ENCODE results near the gene GXYLT2.

Gene GXYLT2

GRCh38 chr3:72887343-72887704 lies 522 bp upstream of the GXYLT2 start:
- Mint-ChIP-seq H3K4me1 (peaks cover 7 to 9% of the 10 kb centered on the region in 2 donors), H3K27ac (peak overlapping the region; percentile 48), H3K36me3 (peaks cover 0 to 4% of the 10 kb centered on the region in 2 donors), H3K9me3 (peaks cover 0 to 7% of the 10 kb centered on the region in 2 donors), H3K4me3 (peak overlapping the region; percentile 74 to 75), H3K27me3 (peaks cover 50 to 70% of the 10 kb centered on the region in 2 donors)
- ATAC-seq (replicated peaks) (no peak), DNase-seq (no peak)

GRCh38 chr3:72888546-72889309 lies 882 bp downstream of the GXYLT2 start:
- Mint-ChIP-seq H3K27me3 (peaks cover 58 to 83% of the 10 kb centered on the region in 2 donors), H3K27ac (no peak overlapping the region), H3K4me3 (peak overlapping the region; percentile 41 to 59), H3K36me3 (peaks cover 0 to 4% of the 10 kb centered on the region in 2 donors), H3K9me3 (peaks cover 0 to 4% of the 10 kb centered on the region in 2 donors), H3K4me1 (peaks cover 7 to 9% of the 10 kb centered on the region in 2 donors)
- ATAC-seq (replicated peaks) = no peak
- no peak for DNase-seq

GRCh38 chr3:72889310-72890165 lies 1.7 kb downstream of the GXYLT2 start:
- no peak overlapping the region for H3K27ac Mint-ChIP-seq
- peaks cover 7 to 9% of the 10 kb centered on the region in 2 donors for H3K4me1 Mint-ChIP-seq
- DNase-seq (no peak), ATAC-seq (replicated peaks) (no peak)
- no peak overlapping the region for H3K4me3 Mint-ChIP-seq
- H3K36me3 Mint-ChIP-seq = peaks cover 0 to 4% of the 10 kb centered on the region in 2 donors
- no peaks in the 10 kb centered on the region for H3K9me3 Mint-ChIP-seq
- peaks cover 53 to 80% of the 10 kb centered on the region in 2 donors for H3K27me3 Mint-ChIP-seq

GRCh38 chr3:72890166-72890925 lies 2.5 kb downstream of the GXYLT2 start:
- Mint-ChIP-seq H3K9me3 (no peaks in the 10 kb centered on the region), H3K27ac (no peak overlapping the region), H3K27me3 (peaks cover 50 to 79% of the 10 kb centered on the region in 2 donors), H3K4me1 (peaks cover 7 to 9% of the 10 kb centered on the region in 2 donors), H3K4me3 (no peak overlapping the region), H3K36me3 (peaks cover 0 to 4% of the 10 kb centered on the region in 2 donors)
- ATAC-seq (replicated peaks) (no peak), DNase-seq (no peak)

GRCh38 chr3:72891053-72891855 lies 3.4 kb downstream of the GXYLT2 start:
- Mint-ChIP-seq H3K4me3 (no peak overlapping the region), H3K36me3 (peaks cover 0 to 4% of the 10 kb centered on the region in 2 donors), H3K27ac (no peak overlapping the region), H3K9me3 (no peaks in the 10 kb centered on the region), H3K4me1 (peaks cover 7 to 9% of the 10 kb centered on the region in 2 donors), H3K27me3 (peaks cover 40 to 70% of the 10 kb centered on the region in 2 donors)
- no peak for DNase-seq
- ATAC-seq (replicated peaks) = no peak

- Mint-ChIP-seq H3K9me3 (no peaks in the 10 kb centered on the region), H3K27ac (no peak overlapping the region), H3K36me3 (peaks cover 0 to 4% of the 10 kb centered on the region in 2 donors), H3K4me1 (peaks cover 6 to 7% of the 10 kb centered on the region in 2 donors), H3K4me3 (no peak overlapping the region), H3K27me3 (peaks cover 35 to 60% of the 10 kb centered on the region in 2 donors)
- DNase-seq (no peak), ATAC-seq (replicated peaks) (no peak)
Measured at GRCh38 chr3:72892081-72892775, 4.4 kb downstream of the GXYLT2 start.

GRCh38 chr3:72892870-72893269 lies 5.0 kb downstream of the GXYLT2 start:
- peaks cover 29 to 54% of the 10 kb centered on the region in 2 donors for H3K27me3 Mint-ChIP-seq
- no peaks in the 10 kb centered on the region for H3K36me3 Mint-ChIP-seq
- DNase-seq (no peak), ATAC-seq (replicated peaks) (no peak)
- no peak overlapping the region for H3K27ac Mint-ChIP-seq
- no peaks in the 10 kb centered on the region for H3K9me3 Mint-ChIP-seq
- peaks cover 0 to under 1% of the 10 kb centered on the region in 2 donors for H3K4me1 Mint-ChIP-seq
- H3K4me3 Mint-ChIP-seq = no peak overlapping the region

GRCh38 chr3:72894976-72895552 lies 7.2 kb downstream of the GXYLT2 start:
- no peaks in the 10 kb centered on the region for H3K9me3 Mint-ChIP-seq
- no peaks in the 10 kb centered on the region for H3K4me1 Mint-ChIP-seq
- H3K36me3 Mint-ChIP-seq = no peaks in the 10 kb centered on the region
- DNase-seq (no peak), ATAC-seq (replicated peaks) (no peak)
- no peak overlapping the region for H3K27ac Mint-ChIP-seq
- peaks cover 27 to 39% of the 10 kb centered on the region in 2 donors for H3K27me3 Mint-ChIP-seq
- no peak overlapping the region for H3K4me3 Mint-ChIP-seq

GRCh38 chr3:72896996-72897757 lies 9.3 kb downstream of the GXYLT2 start:
- no peaks in the 10 kb centered on the region for H3K4me1 Mint-ChIP-seq
- no peak overlapping the region for H3K27ac Mint-ChIP-seq
- ATAC-seq (replicated peaks) (no peak), DNase-seq (no peak)
- H3K9me3 Mint-ChIP-seq = no peaks in the 10 kb centered on the region
- no peak overlapping the region for H3K4me3 Mint-ChIP-seq
- peaks cover 19 to 21% of the 10 kb centered on the region in 2 donors for H3K27me3 Mint-ChIP-seq
- peaks cover 0 to 1% of the 10 kb centered on the region in 2 donors for H3K36me3 Mint-ChIP-seq

GRCh38 chr3:72897758-72898007 lies 9.8 kb downstream of the GXYLT2 start:
- Mint-ChIP-seq H3K4me1 (no peaks in the 10 kb centered on the region), H3K27me3 (peaks cover 16 to 19% of the 10 kb centered on the region in 2 donors), H3K36me3 (peaks cover 0 to 1% of the 10 kb centered on the region in 2 donors), H3K4me3 (no peak overlapping the region), H3K27ac (no peak overlapping the region), H3K9me3 (no peaks in the 10 kb centered on the region)
- DNase-seq (no peak), ATAC-seq (replicated peaks) (no peak)

- Mint-ChIP-seq H3K9me3 (no peaks in the 10 kb centered on the region), H3K4me1 (no peaks in the 10 kb centered on the region), H3K36me3 (peaks cover 0 to 1% of the 10 kb centered on the region in 2 donors), H3K27ac (no peak overlapping the region), H3K4me3 (no peak overlapping the region), H3K27me3 (peaks cover 10 to 18% of the 10 kb centered on the region in 2 donors)
- DNase-seq = no peak
- ATAC-seq (replicated peaks) = no peak
Measured at GRCh38 chr3:72899349-72899765, 11.5 kb downstream of the GXYLT2 start.

GRCh38 chr3:72900048-72900447 lies 12.2 kb downstream of the GXYLT2 start:
- Mint-ChIP-seq H3K36me3 (peaks cover 0 to 1% of the 10 kb centered on the region in 2 donors), H3K27ac (no peak overlapping the region), H3K9me3 (no peaks in the 10 kb centered on the region), H3K27me3 (peaks cover 10 to 11% of the 10 kb centered on the region in 2 donors), H3K4me3 (no peak overlapping the region), H3K4me1 (no peaks in the 10 kb centered on the region)
- ATAC-seq (replicated peaks) = no peak
- no peak for DNase-seq
